GM19239 (cell line): ENCODE measurements around the gene C19orf25.
A peak's percentile ranks its signal among the peaks of the same experiment; 100 is the strongest.
"Not testable (repeated sequence)": the region's sequence is repeated elsewhere in the genome, so short reads cannot be mapped to it uniquely, and the experiment has no call there.

Source experiments
- DNase-seq: peaks from one replicate; pipeline ENCODE4 v3.0.0; 2011; ENCODE audit warnings: low spot score; ENCODE audit not compliant: insufficient read length
- FAIRE-seq: peaks from 2 replicates; lab custom pipeline; 2011; peaks lifted over from hg19 to GRCh38; lab: Jason Lieb, UNC

C19orf25 gene

DNA sequence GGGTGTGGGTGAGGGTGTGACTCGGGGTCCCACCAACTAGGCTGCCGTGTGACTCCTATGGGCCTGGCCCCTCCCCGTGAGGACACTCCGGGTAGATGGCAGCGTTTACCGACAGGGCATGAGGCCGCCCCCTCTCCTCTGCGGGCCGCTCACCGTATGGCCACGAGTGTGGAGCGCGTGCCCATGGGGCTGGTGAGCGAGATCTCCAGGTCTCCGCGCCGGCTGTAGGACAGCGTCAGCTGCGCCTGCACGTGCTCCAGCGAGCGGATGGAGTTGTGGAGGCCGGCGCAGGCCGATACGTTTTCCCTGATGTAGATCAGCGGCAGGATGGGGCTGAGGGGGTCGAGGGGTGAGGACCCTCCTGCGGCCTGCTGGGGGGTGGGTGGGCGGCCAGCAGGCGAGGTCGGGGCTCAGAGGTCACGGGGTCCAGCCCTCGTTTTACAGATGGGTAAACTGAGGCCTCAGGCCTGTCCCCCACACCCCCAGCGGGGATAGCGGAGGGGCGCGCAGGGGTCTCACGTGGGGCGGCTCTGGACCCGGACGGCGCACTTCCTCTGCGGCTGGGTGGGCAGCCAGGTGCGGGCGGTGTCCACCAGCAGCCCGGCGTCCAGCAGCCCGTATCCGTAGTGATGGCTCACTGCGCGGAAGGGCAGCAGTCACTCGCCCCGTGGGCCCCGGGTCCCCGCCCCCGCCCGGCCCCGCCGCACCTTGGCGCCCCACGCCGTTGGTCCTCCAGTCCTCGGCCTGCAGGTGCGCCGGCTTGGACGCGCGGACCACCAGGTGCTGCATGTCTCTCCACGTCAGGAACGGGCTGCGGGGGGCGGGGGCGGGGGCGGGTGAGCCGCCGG is 4.3 kb upstream of the C19orf25 start:
- DNase-seq (no peak), FAIRE-seq (no peak)

DNA sequence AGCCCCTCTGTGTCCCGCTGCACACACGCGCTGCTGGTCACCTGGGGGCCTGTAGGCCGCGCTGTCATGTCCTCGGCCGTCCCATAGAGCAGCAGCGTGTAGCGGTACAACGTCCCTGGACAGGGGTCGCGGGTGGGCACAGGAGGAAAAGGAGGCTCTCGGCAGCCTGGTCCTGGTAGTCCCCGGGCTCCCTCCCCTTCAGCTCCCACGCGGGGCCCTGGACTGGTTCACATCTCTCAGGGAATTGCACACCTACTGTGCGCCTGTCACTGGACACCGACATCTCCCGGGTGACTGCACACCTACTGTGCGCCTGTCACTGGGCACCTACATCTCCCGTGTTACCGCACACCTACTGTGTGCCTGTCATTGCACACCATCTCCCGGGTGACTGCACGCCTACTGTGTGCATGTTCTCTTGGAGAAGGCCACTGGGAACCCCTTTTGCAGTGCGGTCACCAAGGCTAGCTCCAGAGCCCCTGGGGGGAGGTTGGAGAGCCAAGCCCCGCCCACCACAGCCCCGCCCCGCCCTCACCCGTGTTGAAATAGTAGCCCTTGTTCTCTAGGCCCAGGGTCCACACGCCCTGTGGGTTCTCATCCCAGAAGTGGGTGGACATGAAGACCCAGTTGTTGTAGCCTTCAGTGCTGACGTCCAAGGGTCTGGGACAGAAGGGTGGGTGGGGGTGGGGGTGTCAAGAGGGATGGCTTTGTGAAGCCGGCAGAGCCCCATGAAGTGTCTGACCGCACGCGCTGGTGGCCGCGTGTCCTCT is 3.5 kb upstream of the C19orf25 start:
- no peak for FAIRE-seq
- no peak for DNase-seq

DNA sequence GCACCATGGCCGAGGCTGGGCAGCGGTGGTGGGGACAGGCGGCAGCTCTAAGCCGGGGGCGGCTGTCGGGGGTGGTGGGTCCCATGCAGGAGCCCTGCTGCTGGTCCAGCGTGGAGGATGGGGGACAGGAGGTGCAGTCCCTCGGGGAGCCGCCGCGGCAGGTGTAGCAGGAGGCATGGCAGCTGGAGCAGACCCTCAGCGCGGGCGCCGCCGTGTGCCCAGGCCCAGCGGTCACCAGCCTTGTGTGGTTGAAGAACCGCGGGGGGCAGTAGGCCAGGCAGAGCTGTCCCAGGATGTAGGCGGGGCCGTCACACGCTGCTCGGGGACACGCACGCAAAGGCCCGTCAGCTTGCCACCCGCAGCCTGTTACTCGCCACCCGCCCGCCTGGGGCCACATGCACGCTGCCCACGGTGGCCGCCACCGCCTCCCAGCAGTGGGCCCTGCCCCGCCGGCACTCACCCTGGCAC is 2.9 kb upstream of the C19orf25 start:
- DNase-seq = no peak
- FAIRE-seq = no peak

DNA sequence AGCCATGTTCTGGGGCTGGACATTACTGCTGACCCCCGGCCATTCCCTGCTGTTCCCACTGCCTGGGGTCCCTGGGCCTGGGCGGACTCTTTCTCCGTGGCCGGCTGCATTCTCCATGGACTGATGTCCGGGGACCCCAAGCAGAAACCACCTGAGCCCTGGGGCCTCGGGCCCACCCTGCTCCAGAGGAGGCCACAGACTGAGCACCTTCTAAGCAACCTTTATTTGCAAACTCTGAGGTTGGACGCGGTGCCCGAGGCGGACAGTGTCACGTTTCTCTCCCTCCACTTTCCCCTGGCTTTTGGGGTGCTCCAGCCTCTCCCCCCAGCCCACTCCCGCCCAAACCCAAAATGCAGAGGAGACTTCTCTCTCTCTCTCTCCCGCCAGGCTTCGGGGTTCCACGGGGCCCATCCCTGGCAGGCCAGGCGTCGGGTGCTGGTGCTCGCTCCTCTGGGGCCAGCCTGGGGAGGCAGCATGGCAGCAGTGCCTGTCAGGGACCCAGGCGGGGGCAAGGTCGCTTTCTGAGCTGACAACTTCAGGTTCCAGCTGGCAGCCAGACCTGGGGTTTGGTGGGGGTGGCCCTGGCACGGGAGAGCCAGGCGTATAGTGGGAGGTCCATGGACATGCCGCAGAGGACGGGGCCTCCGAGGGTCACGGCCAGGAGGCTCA is 2.3 kb upstream of the C19orf25 start:
- no peak for FAIRE-seq
- no peak for DNase-seq

- not testable (repeated sequence) for DNase-seq, FAIRE-seq
Observed at GRCh38 chr19:1477056-1477455, 2.0 kb downstream of the C19orf25 start.

- DNase-seq = no peak
- FAIRE-seq = no peak
Observed at GRCh38 chr19:1475751-1476437, 3.1 kb downstream of the C19orf25 start.

GRCh38 chr19:1474765-1475351 is 4.2 kb downstream of the C19orf25 start:
- no peak for DNase-seq
- no peak for FAIRE-seq

DNA sequence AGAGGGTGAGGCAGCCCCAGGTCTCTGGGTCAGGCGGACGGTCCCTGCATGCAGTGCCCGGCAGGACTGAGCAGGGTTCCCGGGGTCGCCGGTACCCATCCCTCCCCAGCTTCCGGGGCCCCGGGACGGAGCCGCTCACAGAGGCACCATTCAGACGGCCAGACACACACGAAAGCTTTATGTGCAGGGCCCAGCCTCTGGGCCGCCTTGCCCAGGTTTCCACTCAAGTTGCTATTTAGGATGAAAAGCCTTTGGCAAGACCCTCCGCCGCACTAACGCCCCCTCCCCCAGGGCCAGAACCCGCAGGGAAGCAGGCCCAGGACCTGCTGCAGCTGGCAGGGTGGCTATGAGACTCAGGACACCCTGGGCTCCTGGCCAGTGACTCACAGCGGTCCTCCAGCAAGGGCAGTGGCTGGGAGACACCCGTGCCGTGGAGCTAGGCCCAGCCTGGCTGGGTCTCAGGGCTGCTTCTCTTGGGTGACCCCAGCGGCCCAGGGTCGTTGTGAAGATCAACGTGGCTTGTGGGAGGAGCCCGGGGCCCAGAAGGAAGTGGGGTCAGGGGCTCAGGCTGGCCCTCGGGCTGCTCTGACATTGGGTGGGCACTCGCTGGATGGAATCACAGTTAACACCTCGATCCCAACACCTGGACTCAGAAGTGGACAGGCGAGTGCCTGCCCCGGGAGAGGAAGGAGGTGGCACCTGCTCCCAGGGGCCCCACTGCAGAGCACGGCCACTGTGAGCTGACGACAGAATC is 4.8 kb downstream of the C19orf25 start:
- FAIRE-seq (no peak), DNase-seq (no peak)

DNA sequence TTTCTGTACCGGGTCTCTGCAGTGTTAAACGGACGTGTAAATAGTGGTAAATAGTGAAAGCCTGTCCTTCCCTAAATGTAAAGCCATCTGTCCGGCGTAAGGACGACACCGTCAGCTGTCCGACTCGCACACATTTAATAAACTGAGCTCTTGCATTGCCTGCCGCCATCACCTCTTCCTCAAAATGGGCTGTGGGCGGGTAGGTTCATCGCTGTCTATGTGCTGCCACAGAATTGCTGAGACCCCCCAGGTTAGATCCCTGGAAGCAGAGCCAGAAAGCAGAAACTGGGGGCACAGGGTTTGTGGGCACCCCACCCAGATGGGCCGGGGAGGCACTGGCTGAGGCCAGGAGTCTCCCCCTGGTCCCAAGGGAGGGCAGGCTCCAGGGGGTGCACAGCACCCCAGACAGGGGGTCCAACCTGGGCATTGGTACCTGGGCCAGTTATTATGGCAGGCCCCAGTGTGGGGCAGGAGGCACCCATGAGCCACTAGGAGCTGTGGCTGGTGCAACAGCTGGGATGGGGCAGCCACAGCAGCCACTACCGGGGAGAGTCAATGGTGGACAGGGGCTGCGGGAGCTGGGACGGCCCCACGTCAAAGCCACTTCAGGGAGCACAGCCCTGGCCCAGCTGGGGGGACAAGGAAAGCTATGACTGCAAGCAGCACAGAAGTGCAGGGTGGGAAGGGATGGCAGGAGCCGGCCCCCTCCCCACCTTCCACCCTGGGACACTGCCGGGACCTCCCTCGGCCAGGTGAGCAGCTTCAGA is 5.7 kb downstream of the C19orf25 start:
- DNase-seq = no peak
- FAIRE-seq = no peak

GRCh38 chr19:1472231-1473084 is 6.6 kb downstream of the C19orf25 start:
- no peak for FAIRE-seq
- no peak for DNase-seq

DNA sequence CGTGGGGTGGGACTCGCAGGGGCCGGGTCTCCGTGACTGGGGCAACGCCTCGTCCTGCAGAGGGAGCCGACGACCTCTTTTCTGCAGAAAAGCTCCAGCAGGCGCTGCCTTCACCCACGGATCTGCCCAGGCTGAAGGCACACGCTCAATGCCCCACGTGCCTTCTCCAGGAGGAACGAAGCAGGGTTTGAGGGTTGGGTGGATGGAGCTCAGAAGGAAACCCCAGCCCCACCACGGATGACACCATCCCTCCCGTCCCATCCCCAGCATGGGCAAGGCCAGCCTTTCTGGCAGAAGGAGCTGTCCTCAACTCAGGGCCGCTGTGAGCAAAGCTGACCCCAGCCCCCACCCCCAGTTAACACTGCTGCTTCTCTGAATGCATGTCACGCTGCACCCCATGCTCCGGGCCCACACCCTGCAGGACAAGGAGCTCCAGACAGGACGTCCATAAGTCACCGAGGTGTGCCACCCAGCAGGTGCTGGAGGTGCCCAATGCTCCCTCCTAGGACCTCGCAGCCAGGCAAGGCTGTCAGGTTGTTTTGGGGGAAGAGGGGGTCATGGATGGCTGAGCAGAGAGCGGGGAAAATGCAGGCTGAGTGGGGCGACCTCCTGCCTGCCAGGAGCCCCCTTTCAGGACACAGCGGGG is 7.4 kb downstream of the C19orf25 start:
- DNase-seq (no peak), FAIRE-seq (no peak)

DNA sequence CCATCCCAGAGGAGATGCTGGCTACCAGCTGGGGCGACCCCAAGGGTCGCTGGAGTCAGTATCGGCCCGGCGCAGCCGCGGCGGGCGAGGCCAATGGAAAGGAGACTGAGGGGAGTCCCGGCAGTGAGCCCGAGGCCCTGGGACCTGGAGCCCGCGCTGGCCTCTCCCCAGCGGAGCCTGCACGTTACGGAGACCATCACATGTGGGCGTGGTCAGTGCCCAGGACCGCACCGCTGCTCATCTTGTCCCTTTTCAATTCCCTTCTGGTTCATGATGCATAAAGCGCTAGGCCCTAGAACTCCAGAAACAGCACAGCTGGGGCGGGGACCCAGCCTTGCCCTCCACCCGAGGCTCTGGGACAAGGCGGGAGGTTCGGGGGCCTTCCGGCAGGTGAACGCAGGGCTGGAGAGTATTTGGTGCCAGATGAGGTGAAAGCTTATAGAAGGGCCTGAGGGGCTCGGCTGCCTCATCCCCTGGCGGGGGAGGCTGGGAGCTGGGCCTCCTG is 8.0 kb downstream of the C19orf25 start:
- FAIRE-seq (no peak), DNase-seq (no peak)

DNA sequence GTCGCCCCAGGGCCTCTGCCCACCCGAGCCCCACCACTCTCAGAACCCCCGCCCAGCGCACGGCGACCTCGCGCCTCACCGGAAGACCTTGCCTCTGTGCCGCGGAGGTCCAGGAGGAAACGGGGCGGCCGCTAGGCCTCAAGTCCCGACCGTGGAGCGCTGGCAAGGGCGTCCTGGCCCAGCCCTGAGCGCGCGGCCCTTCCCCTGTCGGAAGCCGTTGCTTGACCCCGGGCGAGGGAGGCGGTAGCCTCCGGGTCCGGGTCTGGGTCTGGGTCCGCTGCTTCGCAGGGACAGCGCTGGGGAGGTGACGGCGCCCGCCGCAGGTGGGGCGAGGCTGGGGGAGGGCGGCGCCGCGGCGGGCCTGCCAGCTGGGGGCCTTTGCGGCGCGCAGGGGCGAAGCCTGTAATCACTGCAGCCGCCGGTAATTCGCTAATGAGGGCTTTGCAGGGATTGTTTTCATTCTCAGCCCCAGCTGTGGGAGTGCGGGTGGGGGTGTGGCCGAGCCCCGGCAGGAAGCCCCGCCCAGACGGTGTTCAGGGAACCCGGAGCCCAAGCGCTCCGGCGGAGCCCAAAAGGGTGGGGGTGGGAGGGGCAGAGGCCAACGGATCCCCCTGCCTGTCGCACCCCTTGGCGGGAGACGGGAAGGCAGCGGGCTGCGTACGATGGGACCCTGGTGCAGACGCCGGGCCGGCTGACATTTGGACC is 8.6 kb downstream of the C19orf25 start:
- FAIRE-seq (no peak), DNase-seq (peak; percentile 87)

GRCh38 chr19:1470055-1470304 is 9.0 kb downstream of the C19orf25 start:
- DNase-seq (no peak), FAIRE-seq (no peak)

DNA sequence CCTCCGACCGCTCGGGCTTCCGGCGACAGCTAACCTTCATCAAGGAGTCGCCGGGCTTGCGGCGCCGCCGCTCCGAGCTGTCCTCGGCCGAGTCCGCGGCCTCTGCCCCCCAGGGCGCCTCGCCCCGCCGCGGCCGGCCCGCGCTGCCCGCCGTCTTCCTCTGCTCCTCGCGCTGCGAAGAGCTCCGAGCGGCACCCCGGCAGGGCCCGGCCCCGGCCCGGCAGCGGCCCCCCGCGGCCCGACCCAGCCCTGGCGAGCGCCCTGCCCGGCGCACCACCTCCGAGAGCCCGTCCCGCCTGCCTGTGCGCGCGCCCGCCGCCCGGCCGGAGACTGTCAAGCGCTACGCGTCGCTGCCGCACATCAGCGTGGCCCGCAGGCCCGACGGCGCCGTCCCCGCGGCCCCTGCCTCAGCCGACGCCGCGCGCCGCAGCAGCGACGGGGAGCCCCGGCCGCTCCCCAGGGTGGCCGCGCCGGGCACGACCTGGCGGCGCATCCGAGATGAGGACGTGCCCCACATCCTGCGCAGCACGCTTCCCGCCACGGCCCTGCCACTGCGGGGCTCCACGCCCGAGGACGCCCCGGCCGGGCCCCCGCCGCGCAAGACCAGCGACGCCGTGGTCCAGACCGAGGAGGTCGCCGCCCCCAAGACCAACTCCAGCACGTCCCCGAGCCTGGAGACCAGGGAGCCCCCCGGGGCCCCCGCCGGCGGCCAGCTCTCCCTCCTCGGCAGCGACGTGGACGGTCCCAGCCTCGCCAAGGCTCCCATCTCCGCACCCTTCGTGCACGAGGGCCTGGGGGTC is 9.6 kb downstream of the C19orf25 start:
- FAIRE-seq (no peak), DNase-seq (no peak)

DNA sequence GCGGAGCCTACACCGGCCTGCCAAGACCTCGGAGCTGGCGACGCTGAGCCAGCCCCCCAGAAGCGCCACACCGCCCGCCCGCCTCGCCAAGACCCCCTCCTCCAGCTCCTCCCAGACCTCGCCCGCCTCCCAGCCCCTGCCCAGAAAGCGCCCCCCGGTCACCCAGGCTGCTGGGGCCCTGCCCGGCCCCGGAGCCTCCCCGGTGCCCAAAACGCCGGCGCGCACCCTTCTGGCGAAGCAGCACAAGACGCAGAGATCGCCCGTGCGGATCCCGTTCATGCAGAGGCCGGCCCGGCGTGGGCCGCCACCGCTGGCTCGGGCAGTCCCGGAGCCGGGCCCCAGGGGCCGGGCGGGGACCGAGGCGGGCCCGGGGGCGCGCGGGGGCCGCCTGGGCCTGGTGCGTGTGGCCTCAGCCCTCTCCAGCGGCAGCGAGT is 10.2 kb downstream of the C19orf25 start:
- no peak for FAIRE-seq
- no peak for DNase-seq
